ENCODE data around the gene SDR42E1.

DNA sequence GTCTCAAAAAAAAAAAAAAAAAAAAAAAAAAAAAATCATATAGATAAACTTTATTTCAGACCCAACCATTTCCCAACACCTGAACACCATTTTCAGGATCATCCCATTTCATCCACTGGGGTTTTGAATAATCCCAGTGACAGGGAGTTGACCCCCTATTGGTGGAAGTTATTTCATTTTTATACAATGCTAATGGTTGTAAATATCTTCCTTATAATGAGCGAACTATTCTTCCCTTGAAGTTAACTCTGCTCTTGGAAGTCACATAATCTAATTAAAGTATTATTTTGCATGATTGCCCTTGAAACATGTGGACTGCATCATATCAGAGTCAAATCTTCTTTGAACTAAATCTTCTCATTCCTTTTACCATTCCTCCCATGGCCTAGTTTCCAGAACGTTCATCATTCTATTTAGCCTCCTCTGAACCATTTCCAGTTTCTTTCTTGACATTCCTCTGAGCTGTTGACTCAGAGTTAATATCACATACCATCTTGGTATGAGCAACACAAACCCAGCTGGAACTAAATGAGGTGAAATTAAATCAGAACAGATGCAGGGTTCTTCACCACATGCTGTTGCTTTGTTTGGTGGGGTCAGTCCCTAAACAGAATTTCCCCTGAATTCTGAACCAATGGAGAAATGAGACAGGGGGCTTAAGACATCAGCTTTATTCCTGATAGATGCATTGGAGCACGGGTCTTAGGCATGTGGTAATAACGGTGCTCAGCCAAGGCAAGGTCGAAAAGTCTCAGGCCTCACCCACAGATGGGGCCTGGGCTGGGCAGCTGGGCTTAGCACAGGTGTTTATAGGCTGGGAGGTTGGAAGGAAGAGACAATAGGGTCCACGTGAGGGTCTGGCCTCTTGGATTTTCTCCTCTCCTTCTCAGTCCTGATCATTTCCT, 32.7 kb upstream of the SDR42E1 start:
- TF ChIP-seq, protein P1, sequence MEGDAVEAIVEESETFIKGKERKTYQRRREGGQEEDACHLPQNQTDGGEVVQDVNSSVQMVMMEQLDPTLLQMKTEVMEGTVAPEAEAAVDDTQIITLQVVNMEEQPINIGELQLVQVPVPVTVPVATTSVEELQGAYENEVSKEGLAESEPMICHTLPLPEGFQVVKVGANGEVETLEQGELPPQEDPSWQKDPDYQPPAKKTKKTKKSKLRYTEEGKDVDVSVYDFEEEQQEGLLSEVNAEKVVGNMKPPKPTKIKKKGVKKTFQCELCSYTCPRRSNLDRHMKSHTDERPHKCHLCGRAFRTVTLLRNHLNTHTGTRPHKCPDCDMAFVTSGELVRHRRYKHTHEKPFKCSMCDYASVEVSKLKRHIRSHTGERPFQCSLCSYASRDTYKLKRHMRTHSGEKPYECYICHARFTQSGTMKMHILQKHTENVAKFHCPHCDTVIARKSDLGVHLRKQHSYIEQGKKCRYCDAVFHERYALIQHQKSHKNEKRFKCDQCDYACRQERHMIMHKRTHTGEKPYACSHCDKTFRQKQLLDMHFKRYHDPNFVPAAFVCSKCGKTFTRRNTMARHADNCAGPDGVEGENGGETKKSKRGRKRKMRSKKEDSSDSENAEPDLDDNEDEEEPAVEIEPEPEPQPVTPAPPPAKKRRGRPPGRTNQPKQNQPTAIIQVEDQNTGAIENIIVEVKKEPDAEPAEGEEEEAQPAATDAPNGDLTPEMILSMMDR (conservative IDR thresholded peaks at IDR 0.05; ENCODE audit: low read length): no peak
- no peak for TF ChIP-seq EZH2phosphoT487 (IDR thresholded peaks at IDR 0.05; ENCODE audit: borderline replicate concordance, low read depth, low read length)

All from OCI-LY7 (cell line).